ENCODE results near the gene ROBO1. TPM values are rescaled to one million over a fixed set of nuclear protein-coding genes. Genes with fewer than 3 reads are reported as not detected.

Gene ROBO1
- total RNA-seq, 4 donors from 2014 or later = 25.0 to 42.6 (median 35.7) TPM

- no peaks in the 10 kb centered on the region for H3K9me3 ChIP-seq
- H3K27me3 ChIP-seq = no peaks in the 10 kb centered on the region
- peaks cover 0 to 23% (median 0%) of the 10 kb centered on the region in 3 donors for H3K36me3 ChIP-seq
- no peaks in the 10 kb centered on the region for H3K4me1 ChIP-seq
- DNase-seq = no peak
- H3K4me3 ChIP-seq = no peak overlapping the region
- TF ChIP-seq POLR2A (IDR thresholded peaks at IDR 0.05) = no peak
- no peak for TF ChIP-seq CTCF (IDR thresholded peaks at IDR 0.05)
- intact Hi-C loops (cut with DNase I) = no loop called here
- no peak overlapping the region for H3K27ac ChIP-seq
Observed at GRCh38 chr3:78718707-78719106, 1049.1 kb downstream of the ROBO1 start.

GRCh38 chr3:78717041-78717440 lies 1050.8 kb downstream of the ROBO1 start:
- 89% methylated on average over 5 of the region's 5 CpGs for WGBS, 2 donors
- Histone ChIP-seq H3K27me3 (no peaks in the 10 kb centered on the region), H3K4me1 (no peaks in the 10 kb centered on the region), H3K36me3 (peaks cover 0 to 26% (median 0%) of the 10 kb centered on the region in 3 donors), H3K27ac (no peak overlapping the region), H3K9me3 (no peaks in the 10 kb centered on the region), H3K4me3 (no peak overlapping the region)
- no peak for DNase-seq
- TF ChIP-seq CTCF (IDR thresholded peaks at IDR 0.05) = no peak
- TF ChIP-seq POLR2A (IDR thresholded peaks at IDR 0.05) = no peak
- intact Hi-C loops (cut with DNase I) = no loop called here

GRCh38 chr3:78712941-78713340 lies 1054.9 kb downstream of the ROBO1 start:
- Histone ChIP-seq H3K27ac (no peak overlapping the region), H3K4me1 (no peaks in the 10 kb centered on the region), H3K9me3 (no peaks in the 10 kb centered on the region), H3K36me3 (peaks cover 0 to 26% (median 0%) of the 10 kb centered on the region in 3 donors), H3K27me3 (no peaks in the 10 kb centered on the region), H3K4me3 (no peak overlapping the region)
- no peak for TF ChIP-seq POLR2A (IDR thresholded peaks at IDR 0.05)
- no peak for TF ChIP-seq CTCF (IDR thresholded peaks at IDR 0.05)
- DNase-seq = no peak
- intact Hi-C loops (cut with DNase I) = no loop called here

GRCh38 chr3:78712270-78712669 lies 1055.5 kb downstream of the ROBO1 start:
- H3K27ac ChIP-seq = no peak overlapping the region
- no peak overlapping the region for H3K4me3 ChIP-seq
- TF ChIP-seq POLR2A (IDR thresholded peaks at IDR 0.05) = no peak
- no peak for TF ChIP-seq CTCF (IDR thresholded peaks at IDR 0.05)
- WGBS, 2 donors = 75 to 77% methylated on average over 4 of the region's 4 CpGs
- H3K36me3 ChIP-seq = peaks cover 0 to 23% (median 0%) of the 10 kb centered on the region in 3 donors
- H3K27me3 ChIP-seq = no peaks in the 10 kb centered on the region
- no peaks in the 10 kb centered on the region for H3K4me1 ChIP-seq
- no peaks in the 10 kb centered on the region for H3K9me3 ChIP-seq
- intact Hi-C loops (cut with DNase I) = no loop called here
- no peak for DNase-seq

GRCh38 chr3:78708565-78709073 lies 1059.2 kb downstream of the ROBO1 start:
- TF ChIP-seq CTCF (IDR thresholded peaks at IDR 0.05) (no peak), POLR2A (IDR thresholded peaks at IDR 0.05) (no peak)
- no peaks in the 10 kb centered on the region for H3K4me1 ChIP-seq
- peaks cover 0 to 2% (median 0%) of the 10 kb centered on the region in 3 donors for H3K36me3 ChIP-seq
- intact Hi-C loops (cut with DNase I) = no loop called here
- no peaks in the 10 kb centered on the region for H3K9me3 ChIP-seq
- DNase-seq = no peak
- H3K27ac ChIP-seq = no peak overlapping the region
- no peak overlapping the region for H3K4me3 ChIP-seq
- H3K27me3 ChIP-seq = no peaks in the 10 kb centered on the region
- WGBS, 2 donors = 91 to 92% methylated on average over 4 of the region's 4 CpGs
